H9 (cell line): ENCODE results near the gene RGSL1. TPM values are rescaled to one million over a fixed set of nuclear protein-coding genes. Genes with fewer than 3 reads are reported as not detected.

Experiments used
- DNase-seq: peaks from one replicate; pipeline ENCODE4 v3.0.0-alpha.2; 2017
- H2AFZ ChIP-seq: one replicate; pipeline ENCODE4 v1.6.1; 2013; ENCODE audit warnings: mild to moderate bottlenecking, low read length, control low read depth, moderate library complexity
- H2AK5ac ChIP-seq: 2 replicates; pipeline ENCODE4 v1.6.1; 2013; ENCODE audit warnings: low read length, control low read depth, mixed read lengths; ENCODE audit not compliant: insufficient read length
- H2BK120ac ChIP-seq: one replicate; pipeline ENCODE4 v1.6.1; 2013; ENCODE audit warnings: low read depth, mild to moderate bottlenecking, low read length, control low read depth, inconsistent platforms; ENCODE audit not compliant: poor library complexity, severe bottlenecking
- H2BK12ac ChIP-seq: 2 replicates; pipeline ENCODE4 v1.6.1; 2013; ENCODE audit warnings: low read length, control low read depth, mixed read lengths, low read depth; ENCODE audit not compliant: insufficient read length
- H2BK15ac ChIP-seq: 2 replicates; pipeline ENCODE4 v1.6.1; 2013; ENCODE audit warnings: low read depth, low read length, control low read depth
- H2BK20ac ChIP-seq: one replicate; pipeline ENCODE4 v1.6.1; 2013; ENCODE audit warnings: low read depth, mild to moderate bottlenecking, low read length, control low read depth, inconsistent platforms; ENCODE audit not compliant: poor library complexity, severe bottlenecking
- H2BK5ac ChIP-seq: 2 replicates; pipeline ENCODE4 v1.6.1; 2013; ENCODE audit warnings: low read length, control low read depth, mixed read lengths; ENCODE audit not compliant: insufficient read length
- H3K14ac ChIP-seq: 2 replicates; pipeline ENCODE4 v1.6.1; 2013; ENCODE audit warnings: low read length, control low read depth; ENCODE audit not compliant: insufficient read depth
- H3K18ac ChIP-seq: 2 replicates; pipeline ENCODE4 v1.6.1; 2013; ENCODE audit warnings: low read depth, mild to moderate bottlenecking, mixed read lengths, low read length, control low read depth; ENCODE audit not compliant: insufficient read length
- H3K23ac ChIP-seq: 2 replicates; pipeline ENCODE4 v1.6.1; 2013; ENCODE audit warnings: low read length, control low read depth, mixed read lengths, low read depth; ENCODE audit not compliant: insufficient read length
- H3K23me2 ChIP-seq: 2 replicates; pipeline ENCODE4 v1.6.1; 2013; ENCODE audit warnings: low read depth, mild to moderate bottlenecking, mixed read lengths, low read length, control low read depth; ENCODE audit not compliant: insufficient read length, poor library complexity, severe bottlenecking
- H3K27ac ChIP-seq: 2 replicates; pipeline ENCODE4 v1.5.1; 2013; ENCODE audit warnings: low read length, control low read depth, mixed read lengths, low read depth; ENCODE audit not compliant: insufficient read length
- H3K27me3 ChIP-seq: 2 replicates; pipeline ENCODE4 v1.6.1; 2013; ENCODE audit warnings: low read length, control low read depth, inconsistent platforms; ENCODE audit not compliant: insufficient read depth
- H3K4ac ChIP-seq: 2 replicates; pipeline ENCODE4 v1.6.1; 2013; ENCODE audit warnings: low read depth, mild to moderate bottlenecking, control low read depth, inconsistent platforms, low read length, moderate library complexity
- H3K4me1 ChIP-seq: 2 replicates; pipeline ENCODE4 v1.6.1; 2013; ENCODE audit warnings: low read length, control low read depth, inconsistent platforms; ENCODE audit not compliant: insufficient read depth
- H3K4me2 ChIP-seq: 2 replicates; pipeline ENCODE4 v1.6.1; 2013; ENCODE audit warnings: low read length, control low read depth, mixed read lengths; ENCODE audit not compliant: insufficient read length, insufficient read depth
- H3K56ac ChIP-seq: 2 replicates; pipeline ENCODE4 v1.6.1; 2013; ENCODE audit warnings: low read depth, mild to moderate bottlenecking, mixed read lengths, low read length, control low read depth; ENCODE audit not compliant: insufficient read length
- H3K79me1 ChIP-seq: 2 replicates; pipeline ENCODE4 v1.6.1; 2013; ENCODE audit warnings: low read depth, mild to moderate bottlenecking, moderate library complexity, low read length, control low read depth, inconsistent platforms; ENCODE audit not compliant: insufficient read depth, poor library complexity, severe bottlenecking
- H3K79me2 ChIP-seq: 2 replicates; pipeline ENCODE4 v1.6.1; 2013; ENCODE audit warnings: low read length, control low read depth, inconsistent platforms; ENCODE audit not compliant: insufficient read depth
- H3K9ac ChIP-seq: 2 replicates; pipeline ENCODE4 v1.6.1; 2013; ENCODE audit warnings: low read length, control low read depth, mixed read lengths; ENCODE audit not compliant: insufficient read length; ENCODE audit errors: extremely low read depth
- H3K9me3 ChIP-seq: one replicate; pipeline ENCODE4 v1.6.1; 2013; ENCODE audit warnings: low read depth, low read length, inconsistent platforms; ENCODE audit not compliant: control insufficient read depth
- H3T11ph ChIP-seq: one replicate; pipeline ENCODE4 v1.6.1; 2013; ENCODE audit warnings: mild to moderate bottlenecking, low read length, control low read depth, inconsistent platforms
- H4K20me1 ChIP-seq: one replicate; pipeline ENCODE4 v1.6.1; 2013; ENCODE audit not compliant: control insufficient read depth, insufficient read length, insufficient read depth
- H4K5ac ChIP-seq: 2 replicates; pipeline ENCODE4 v1.6.1; 2013; ENCODE audit warnings: low read depth, mild to moderate bottlenecking, mixed read lengths, low read length, control low read depth; ENCODE audit not compliant: insufficient read length
- H4K8ac ChIP-seq: replicated peaks from 2 replicates; pipeline ENCODE4 v1.6.1; 2013; ENCODE audit warnings: low read length, control low read depth, mixed read lengths, low read depth; ENCODE audit not compliant: insufficient read length
- H4K91ac ChIP-seq: 2 replicates; pipeline ENCODE4 v1.6.1; 2013; ENCODE audit warnings: low read depth, mild to moderate bottlenecking, moderate library complexity, mixed read lengths, low read length, control low read depth; ENCODE audit not compliant: insufficient read length
- H3K27ac Mint-ChIP-seq, 3 experiments: 2 replicates in 2 of 3; 3 replicates in 1 of 3; pipeline ENCODE4 v1.8.0; 2020 to 2021; ENCODE audit warnings: mixed read lengths in 3 of 3, mild to moderate bottlenecking in 1 of 3, moderate library complexity in 1 of 3
- H3K27me3 Mint-ChIP-seq: 2 replicates; pipeline ENCODE4 v1.8.0; 2021; ENCODE audit warnings: low read depth, mild to moderate bottlenecking, moderate library complexity, mixed read lengths
- H3K36me3 Mint-ChIP-seq, 3 experiments: 2 replicates in 2 of 3; 3 replicates in 1 of 3; pipeline ENCODE4 v1.8.0; 2020 to 2021; ENCODE audit warnings: low read depth in 3 of 3, mixed read lengths in 3 of 3; ENCODE audit not compliant: insufficient read depth in 1 of 3
- H3K4me1 Mint-ChIP-seq, 2 experiments: 2 replicates each; pipeline ENCODE4 v1.8.0; 2020; ENCODE audit warnings: mixed read lengths in 2 of 2
- H3K4me3 Mint-ChIP-seq, 2 experiments: 2 replicates in 1 of 2; 3 replicates in 1 of 2; pipeline ENCODE4 v1.8.0; 2020 to 2021; ENCODE audit warnings: mild to moderate bottlenecking in 2 of 2, mixed read lengths in 2 of 2, moderate library complexity in 1 of 2
- H3K9me3 Mint-ChIP-seq, 2 experiments: 2 replicates in 1 of 2; 3 replicates in 1 of 2; pipeline ENCODE4 v1.8.0; 2020; ENCODE audit warnings: mild to moderate bottlenecking in 2 of 2, mixed read lengths in 2 of 2, moderate library complexity in 1 of 2
- CTCF ChIP-seq: fragments of 200-600 bp; sonication (generic); conservative IDR thresholded peaks from 3 replicates; pipeline ENCODE4 v1.8.0; 2021; ENCODE audit warnings: antibody characterized with exemption, mild to moderate bottlenecking
- long read RNA-seq: library from polyadenylated mRNA; unstranded; transcript quantifications from one replicate; pipeline ENCODE4 v2.0.0, GENCODE V29; 2020
- total RNA-seq: library from RNA; stranded (reverse); gene quantifications from 2 replicates; pipeline ENCODE4 v1.2.1, GENCODE V29; 2021

The RGSL1 gene
- not detected in 2 replicates for total RNA-seq
- long read RNA-seq: 0 reads

DNA sequence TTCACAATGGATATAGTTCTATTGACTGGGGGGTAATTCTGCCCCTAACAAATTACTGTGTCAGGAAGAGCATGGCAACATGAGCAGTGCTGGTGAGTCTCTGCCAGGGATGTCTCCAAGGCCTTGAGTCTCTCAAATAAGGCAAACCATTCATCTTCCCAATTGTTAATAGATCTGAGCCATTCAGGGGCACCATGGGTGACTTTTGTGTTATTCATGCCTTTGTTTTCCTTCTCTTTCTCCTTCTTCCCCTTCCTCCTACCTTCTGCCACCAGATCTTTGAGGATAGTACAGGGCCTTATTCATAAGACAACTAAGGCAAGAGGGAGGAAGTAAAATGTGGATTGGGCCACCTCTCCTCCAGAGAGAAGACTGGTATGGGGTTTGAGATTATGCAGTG lies at the start of gene RGSL1:
RGSL1 (plus strand) TSS at position 60 of the 400 bp plus-strand sequence; CDS start at position 80, 20 bp downstream.
- H3K23me2 ChIP-seq: no peaks in the 10 kb centered on the region
- H3K27ac ChIP-seq: no peak within 1 kb of the TSS
- H4K20me1 ChIP-seq: no peaks in the 10 kb centered on the region
- no peak for TF ChIP-seq CTCF
- no peak within 1 kb of the TSS for H3K27ac Mint-ChIP-seq
- DNase-seq: no peak
- H3K9ac ChIP-seq: no peak within 1 kb of the TSS
- H3K23ac ChIP-seq: no peak within 1 kb of the TSS
- H4K91ac ChIP-seq: no peak within 1 kb of the TSS
- H3K14ac ChIP-seq: no peak within 1 kb of the TSS
- H3K4me1 ChIP-seq: no peaks in the 10 kb centered on the region; the same call in 1 of the 2 replicates
- no peak within 1 kb of the TSS for H2AFZ ChIP-seq
- no peak within 1 kb of the TSS for H2BK15ac ChIP-seq
- no peak within 1 kb of the TSS for H2AK5ac ChIP-seq
- no peak within 1 kb of the TSS for H4K5ac ChIP-seq
- no peak within 1 kb of the TSS for H3K4me3 Mint-ChIP-seq
- H3K4ac ChIP-seq: no peak within 1 kb of the TSS
- H3K18ac ChIP-seq: no peak within 1 kb of the TSS
- H2BK12ac ChIP-seq: no peak within 1 kb of the TSS
- no peak within 1 kb of the TSS for H2BK5ac ChIP-seq
- H4K8ac ChIP-seq: no peak within 1 kb of the TSS
- H3K4me1 Mint-ChIP-seq: peaks cover 16 to 24% of the 10 kb centered on the region in 2 experiments
- H3K27me3 Mint-ChIP-seq: peaks cover 2% of the 10 kb centered on the region; the same call in 1 of the 2 replicates
- H3K4me2 ChIP-seq: no peak within 1 kb of the TSS
- H3K56ac ChIP-seq: no peak within 1 kb of the TSS
- no peaks in the 10 kb centered on the region for H3K79me2 ChIP-seq
- no peaks in the 10 kb centered on the region for H3K79me1 ChIP-seq
- H3K9me3 ChIP-seq: no peaks in the 10 kb centered on the region
- H2BK120ac ChIP-seq: no peak within 1 kb of the TSS
- H2BK20ac ChIP-seq: no peak within 1 kb of the TSS
- no peaks in the 10 kb centered on the region for H3K36me3 Mint-ChIP-seq
- no peaks in the 10 kb centered on the region for H3K27me3 ChIP-seq
- no peak within 1 kb of the TSS for H3T11ph ChIP-seq
- peaks cover 0 to 9% of the 10 kb centered on the region in 2 experiments; a peak in 2 of 5 replicates for H3K9me3 Mint-ChIP-seq
